Bone marrow (tissue), 2 donors: ENCODE measurements around the gene ENOPH1.
"Not testable (repeated sequence)": the region's sequence is repeated elsewhere in the genome, so short reads cannot be mapped to it uniquely, and the experiment has no call there.

Experiments used
- DNase-seq, 2 donors: peaks; one replicate each; lab custom pipeline; 2025; lab: John Stamatoyannopoulos, UW

ENOPH1 gene

DNA sequence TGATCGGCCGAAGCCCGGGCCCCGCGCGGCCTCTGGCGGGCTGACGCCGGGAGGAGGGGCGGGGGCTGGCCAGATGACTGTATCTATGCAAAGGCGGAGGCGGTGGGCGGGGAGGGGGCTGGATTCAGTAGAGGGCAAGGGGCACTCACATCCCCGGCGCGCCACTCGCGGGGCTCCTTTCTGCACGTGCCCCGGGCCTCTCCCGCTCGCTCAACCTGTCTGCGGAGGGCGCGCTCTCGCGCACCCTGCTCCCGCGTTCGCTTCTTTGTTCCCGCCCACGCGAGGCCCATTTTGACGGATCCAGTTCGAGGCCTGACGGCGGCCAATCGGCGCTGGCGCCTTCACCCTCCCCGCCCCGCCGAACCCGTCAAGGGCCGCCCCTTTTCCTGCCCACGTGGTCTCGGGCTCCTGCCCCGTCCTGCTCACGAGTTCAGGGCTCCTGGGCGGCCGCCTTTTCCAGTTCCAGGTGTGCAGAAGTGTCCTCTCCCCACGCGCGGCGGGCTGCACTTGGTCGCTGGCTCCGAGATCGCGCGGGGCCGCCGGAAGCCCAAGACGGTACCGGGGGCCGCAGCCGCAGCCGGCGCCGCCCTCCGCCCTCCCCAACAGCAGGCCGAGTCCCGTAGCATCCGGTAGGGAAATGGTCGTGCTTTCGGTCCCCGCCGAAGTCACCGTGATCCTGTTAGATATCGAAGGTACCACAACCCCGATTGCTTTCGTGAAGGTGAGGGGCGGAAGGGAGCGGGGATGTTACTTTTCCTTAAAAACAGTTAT lies at the start of gene ENOPH1, which contains the start of gene HNRNPDL:
Gene ENOPH1 (plus strand): TSS at position 398 of the 771 bp plus-strand sequence. CDS start 240 bp downstream, at position 638.
Gene HNRNPDL (minus strand): TSS at position 270 of the 771 bp plus-strand sequence. CDS start 772 bp downstream, outside the sequence.
- DNase-seq: peak; percentile 81 to 89

DNA sequence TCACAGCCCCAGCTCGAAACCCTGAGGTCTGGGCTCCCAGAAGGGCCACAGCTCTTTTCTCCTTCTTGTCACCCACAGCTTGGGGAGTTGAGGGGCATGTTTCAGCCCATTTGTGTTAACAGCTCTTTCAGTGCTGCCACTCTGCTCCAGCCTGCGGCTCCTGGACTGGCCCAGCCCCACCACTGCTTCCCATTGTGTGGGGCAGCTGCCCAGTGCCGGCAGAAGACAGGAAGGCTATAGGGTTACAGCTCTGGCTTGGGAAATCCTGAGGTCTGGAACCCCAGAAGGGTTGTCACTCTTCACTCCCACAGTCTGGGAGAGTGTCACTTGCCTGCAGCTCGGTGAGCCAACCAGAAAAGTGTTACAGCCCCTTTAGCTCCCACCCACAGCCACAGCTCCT lies 49.6 kb upstream of the ENOPH1 start:
- no peak for DNase-seq

DNA sequence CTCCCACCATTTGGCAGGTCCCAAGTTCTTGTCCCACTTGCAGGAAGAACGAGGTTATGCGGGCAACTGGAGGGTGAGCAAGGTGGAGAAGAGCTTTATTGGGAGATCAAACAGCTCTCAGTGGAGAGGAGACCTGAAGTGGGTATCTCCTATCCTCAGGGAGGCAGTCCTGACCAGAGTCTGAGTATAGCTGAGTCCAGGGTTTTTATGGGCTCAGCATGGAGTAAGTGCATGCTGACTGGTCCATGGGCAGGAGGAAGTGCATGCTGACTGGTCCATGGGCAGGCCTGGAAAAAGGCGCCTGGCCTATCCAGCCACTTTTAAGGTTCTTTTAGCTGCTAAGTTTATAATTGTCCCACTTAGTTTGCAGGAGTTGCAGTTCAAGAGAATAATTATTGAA lies 49.2 kb upstream of the ENOPH1 start:
- no peak for DNase-seq

DNA sequence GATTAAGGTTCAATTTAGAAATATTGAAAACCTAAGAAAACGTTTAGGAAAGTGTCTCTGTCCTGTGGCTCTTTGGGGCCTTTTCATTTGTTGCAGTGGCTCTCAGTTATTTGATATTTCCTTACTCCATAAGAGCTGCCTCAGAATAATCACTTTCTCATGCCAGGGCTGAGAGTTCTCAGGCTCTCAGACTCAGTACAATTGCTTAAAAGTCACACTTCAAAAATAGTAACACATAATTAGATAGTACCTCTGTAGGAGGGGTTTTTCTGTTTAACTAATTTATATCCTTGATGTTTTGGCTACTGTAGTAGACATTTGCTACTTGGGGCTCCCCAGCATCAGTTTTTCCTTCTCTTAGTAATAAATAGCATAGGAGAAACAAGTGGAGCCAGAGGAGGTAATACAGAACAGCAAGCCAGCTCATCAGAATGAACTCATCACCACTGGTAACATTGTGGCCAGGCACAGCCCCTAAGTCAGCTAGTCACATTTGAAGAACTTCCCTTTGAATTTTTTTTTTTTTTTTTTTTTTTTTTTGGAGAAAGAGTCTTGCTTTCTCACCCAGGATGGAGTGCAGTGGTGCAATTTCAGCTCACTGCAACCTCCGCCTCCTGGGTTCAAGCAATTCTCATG lies 48.6 kb upstream of the ENOPH1 start:
- no peak for DNase-seq

DNA sequence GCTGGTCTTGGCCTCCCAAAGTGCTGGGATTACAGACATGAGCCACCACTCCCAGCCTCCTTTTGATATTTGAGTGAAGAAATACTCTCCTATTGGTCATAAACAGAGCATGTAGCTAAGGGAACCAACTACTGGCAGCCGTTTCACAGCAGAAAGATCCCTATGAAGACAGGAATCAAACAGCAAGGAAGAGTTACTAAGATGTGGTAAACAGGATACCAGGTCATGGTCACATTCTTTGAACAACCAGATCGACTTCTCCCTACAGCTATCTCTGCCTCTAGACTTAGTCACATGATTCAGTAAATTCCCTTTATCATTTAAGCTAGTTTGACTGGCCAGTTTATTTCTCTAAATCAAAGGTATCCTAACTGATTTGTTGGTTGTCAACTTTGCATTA lies 47.6 kb upstream of the ENOPH1 start:
- no peak for DNase-seq

DNA sequence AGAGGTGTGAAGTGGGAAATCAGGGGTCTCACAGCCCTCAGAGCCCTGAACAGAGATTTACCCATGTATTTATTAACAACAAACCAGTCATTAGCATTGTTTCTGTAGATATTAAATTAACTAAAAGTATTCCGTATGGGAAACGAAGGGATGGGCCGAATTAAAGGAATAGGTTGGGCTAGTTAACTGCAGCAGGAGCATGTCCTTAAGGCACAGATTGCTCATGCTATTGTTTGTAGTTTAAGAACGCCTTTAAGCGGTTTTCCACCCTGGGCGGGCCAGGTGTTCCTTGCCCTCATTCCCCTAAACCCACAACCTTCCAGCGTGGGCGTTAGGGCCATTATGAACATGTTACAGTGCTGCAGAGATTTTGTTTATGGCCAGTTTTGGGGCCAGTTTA lies 44.1 kb upstream of the ENOPH1 start:
- not testable (repeated sequence) for DNase-seq

DNA sequence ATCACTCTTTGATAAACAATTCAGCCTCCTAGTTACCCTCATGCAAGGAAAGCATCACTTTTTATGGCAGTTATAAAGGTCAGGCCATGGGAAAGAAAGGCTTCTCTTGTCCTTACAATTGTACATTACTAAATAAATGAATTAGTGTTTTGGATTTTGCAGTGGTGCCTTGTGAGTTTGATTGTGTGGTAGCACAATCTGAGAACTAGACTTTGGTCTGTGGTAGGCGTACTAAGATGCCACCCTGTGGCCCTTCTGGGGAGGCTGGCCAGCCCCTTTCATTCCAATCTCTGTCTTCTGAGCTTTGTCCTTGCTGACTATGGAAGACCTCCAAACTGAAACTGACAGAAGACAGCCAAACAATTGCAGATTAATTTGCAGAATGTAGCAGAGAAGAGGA lies 42.0 kb upstream of the ENOPH1 start:
- no peak for DNase-seq

DNA sequence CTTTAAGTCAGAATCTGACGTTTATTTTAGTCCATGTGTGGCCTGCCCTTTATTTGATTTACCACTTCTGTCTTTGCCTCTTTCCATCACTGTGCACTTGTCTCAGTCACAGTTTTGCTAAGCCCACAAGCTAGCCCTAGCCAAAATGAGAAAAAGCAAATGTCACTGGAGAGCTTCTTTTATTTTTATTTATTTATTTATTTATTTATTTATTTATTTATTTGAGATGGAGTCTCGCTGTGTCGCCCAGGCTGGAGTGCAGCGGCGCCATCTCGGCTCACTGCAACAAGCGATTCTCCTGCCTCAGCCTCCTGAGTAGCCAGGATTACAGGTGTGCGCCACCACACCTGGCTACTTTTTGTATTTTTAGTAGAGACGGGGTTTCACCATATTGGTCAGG lies 40.3 kb upstream of the ENOPH1 start:
- DNase-seq: not testable (repeated sequence)

DNA sequence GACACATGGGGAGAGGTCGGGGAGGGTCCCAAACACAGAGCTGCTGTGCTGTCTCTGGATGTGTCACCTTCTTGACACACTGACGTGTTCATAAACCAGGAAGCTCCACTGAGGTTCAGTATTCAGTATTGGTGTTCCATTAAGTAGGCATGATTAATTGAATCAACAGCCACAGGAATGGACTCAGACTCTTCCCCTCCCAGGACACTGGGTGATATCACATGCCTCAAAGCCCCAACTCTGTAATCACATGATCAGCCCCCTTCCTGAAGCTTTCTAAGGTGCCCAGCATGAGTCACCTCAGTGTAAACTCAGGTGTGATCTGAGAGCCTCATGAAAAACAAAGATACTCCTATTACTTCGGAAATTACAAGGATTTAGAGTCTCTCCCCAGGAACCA lies 35.5 kb upstream of the ENOPH1 start:
- no peak for DNase-seq

DNA sequence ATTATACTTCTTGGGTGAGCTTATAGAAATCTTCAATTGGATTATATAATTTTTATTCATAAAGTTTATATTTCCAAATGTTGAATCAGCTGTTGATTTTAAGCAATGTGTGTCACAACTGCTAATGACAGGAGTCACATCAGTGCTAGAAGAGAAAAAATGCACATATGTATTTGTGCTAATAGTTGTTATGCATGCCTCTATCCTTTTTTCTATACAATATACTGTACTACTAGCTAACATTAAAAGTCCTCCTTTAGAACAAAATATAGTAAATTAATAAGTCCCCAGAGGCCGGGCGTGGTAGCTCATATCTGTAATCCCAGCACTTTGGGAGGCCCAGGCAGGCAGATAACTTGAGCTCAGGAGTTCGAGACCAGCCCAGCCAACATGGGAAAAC lies 32.9 kb upstream of the ENOPH1 start:
- DNase-seq: no peak

DNA sequence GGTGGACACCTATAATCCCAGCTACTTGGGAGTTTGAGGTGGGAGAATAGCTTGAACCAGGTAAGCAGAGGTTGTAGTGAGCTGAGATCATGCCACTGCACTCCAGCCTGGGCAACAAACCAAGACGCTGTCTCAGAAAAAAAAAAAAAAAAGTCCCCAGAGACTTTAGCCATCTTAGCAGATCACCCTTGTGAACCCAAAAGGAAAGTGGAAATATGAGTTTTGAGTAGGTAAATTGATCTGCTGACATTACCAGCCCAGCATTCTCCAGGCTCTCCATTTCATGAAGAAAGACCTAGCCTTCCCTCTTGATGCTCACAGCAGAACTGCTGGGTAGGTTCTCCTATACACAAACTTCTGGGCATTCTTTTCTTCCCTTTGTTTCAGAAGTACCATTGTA lies 32.1 kb upstream of the ENOPH1 start:
- no peak for DNase-seq

DNA sequence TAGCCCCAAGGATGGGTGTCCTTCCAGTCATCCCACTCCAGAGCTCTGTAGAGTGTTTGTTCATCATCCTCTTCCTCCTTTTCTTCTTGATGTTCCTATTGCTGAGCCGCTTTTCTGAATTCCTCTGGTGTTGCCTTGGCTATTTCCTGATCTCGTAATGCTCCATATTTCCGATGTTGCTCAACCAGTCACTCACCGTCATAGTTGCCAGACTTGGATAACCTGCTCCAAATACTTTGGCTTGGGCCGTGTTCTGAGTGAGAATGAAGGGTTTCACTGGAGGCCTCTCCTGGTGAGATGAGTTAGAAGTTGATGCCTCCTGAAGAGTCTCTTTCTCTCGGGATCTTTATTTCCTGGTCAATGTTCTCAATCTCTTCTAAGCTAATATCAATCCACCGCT lies 28.8 kb upstream of the ENOPH1 start:
- no peak for DNase-seq

DNA sequence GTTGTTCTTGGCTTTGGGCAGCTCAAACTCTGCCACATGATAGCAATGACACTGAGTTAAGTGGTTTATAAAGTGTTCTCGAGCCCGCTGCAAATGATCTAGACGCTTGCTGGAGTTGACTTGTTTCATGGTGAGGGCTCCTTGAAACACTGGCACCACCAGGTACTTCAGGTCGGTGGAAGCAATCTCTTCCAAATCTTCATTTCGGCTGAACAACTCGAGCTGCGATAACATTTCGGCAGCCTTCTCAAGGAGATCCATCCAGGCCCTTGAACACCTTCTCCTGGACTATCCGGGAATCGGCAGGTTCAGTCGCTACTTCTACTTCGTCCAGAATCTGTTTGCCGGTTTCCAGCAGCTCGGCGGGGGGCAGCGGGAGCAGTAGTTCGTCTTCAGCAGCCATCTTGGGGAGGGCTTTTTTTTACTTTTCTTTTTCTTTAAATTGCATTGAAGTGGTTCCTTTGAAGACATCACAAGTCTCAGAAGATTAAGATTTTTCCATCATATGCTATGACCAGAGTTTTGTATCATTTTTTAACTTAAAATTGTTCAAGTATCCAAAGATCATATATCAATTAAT lies 28.1 kb upstream of the ENOPH1 start:
- no peak for DNase-seq

DNA sequence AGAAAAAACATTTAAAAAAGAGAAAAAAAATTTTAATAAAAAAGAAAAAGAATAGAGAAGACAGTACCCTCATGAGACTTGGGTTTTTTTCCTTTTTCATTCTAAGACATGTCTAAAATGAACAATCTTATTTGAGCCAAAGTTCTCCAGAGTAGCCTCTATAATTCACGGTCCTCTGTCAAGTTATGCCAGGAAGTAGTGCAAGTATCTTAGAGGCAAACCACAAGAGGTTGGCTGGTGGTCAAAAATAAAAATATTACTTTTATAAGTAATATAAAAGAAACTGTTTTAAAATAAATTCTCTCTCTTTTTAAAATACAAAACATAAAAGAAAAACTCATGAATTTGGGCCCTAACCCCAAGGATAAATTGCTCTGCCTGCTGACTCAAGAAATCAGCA lies 26.7 kb upstream of the ENOPH1 start:
- no peak for DNase-seq

DNA sequence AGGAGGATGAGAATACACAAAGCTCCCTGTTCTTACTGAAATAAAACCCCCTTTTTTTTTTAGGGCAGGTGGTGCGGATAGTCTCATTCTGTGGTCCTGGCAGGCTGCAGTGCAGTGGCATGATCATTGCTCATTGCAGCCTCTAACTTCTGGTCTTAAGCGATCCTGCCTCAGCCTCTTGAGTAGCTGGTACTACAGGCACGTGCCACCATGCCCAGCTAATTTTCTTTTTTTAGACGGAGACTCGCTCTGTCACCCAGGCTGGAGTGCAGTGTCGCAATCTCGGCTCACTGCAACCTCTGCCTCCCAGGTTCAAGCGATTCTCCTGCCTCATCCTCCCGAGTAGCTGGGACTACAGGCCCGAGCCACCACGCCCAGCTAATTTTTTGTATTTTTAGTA lies 15.3 kb upstream of the ENOPH1 start:
- not testable (repeated sequence) for DNase-seq

DNA sequence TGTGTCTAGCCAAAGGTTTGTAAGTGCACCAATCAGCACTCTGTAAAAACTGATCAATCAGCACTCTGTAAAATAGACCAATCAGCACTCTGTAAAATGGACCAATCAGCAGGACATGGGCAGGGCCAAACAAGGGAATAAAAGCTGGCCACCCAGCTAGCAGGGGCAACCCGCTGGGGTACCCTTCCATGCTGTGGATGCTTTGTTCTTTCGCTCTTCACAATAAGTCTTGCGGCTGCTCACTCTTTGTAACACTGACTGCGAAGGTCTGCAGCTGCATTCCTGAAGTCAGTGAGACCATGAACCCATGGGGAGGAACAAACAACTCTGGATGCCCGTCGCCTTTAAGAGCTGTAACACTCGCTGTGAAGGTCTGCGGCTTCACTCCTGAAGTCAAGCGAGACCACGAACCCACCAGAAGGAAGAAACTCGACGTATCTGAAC lies 14.4 kb upstream of the ENOPH1 start:
- no peak for DNase-seq

DNA sequence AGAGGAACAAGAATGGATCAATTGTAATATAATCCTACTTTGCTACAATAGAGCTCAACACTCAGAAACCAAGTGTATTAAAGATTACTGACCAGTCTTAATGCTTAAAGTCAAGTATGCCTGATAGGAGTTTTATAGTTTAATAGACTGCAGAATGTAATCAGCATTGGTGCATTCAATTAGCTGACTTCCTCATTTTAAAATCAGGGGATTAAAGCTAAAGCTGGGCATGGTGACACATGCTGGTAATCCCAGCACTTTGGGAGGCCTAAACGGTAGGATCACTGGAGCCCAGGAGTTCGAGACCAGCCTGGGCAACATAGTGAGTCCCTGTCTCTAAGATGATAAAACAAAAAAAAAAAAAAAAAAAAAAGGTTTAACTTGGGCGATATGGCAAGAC lies 10.9 kb upstream of the ENOPH1 start:
- DNase-seq: no peak

DNA sequence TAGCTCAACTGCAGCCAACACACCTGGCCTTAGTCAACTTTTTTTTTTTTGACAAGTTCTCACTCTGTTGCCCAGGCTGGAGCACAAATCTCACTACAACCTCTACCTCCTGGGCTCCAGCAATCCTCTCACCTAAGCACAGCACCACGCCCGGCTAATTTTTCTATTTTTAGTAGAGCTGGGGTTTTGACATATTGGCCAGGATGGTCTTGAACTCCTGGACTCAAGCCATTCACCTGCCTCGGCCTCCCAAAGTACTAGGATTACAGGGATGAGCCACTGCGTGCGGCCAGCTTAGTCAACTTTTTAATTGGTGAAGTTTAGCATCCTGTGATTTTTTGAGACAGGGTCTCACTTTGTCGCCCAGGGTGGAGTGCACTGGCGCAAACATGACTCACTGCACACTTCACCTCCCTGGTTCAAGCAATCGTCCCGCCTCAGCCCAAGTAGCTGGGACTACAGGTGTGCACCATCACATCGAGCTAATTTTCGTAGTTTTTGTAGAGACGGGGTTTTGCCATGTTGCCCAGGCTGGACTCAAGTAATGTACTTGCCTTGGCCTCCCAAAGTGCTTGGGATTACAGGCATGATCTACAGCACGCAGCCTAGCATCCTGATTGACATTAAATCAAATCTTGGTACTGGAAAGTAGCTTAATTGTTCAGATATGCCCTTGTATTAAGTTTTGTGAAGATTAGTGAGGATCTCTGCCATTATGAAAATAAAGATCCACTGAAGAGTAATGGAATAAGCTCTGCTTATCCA lies 8.4 kb upstream of the ENOPH1 start:
- DNase-seq: no peak

DNA sequence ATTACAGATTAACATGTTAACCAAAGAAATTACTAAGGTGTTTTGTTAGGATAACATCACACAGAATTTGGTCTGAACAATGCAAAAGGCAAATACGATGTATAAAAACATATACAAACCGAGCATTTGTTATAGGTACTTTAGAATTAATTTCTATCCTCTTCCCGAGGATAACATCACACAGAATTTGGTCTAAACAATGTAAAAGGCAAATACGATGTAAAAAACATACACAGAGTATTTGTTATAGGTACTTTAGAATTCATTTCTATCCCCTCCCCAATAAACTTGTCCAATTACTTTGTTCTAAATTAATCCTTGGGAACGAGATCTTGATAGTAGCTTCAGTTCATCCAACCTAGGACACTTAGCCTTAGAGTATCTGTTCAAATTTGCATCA lies 7.8 kb upstream of the ENOPH1 start:
- no peak for DNase-seq

DNA sequence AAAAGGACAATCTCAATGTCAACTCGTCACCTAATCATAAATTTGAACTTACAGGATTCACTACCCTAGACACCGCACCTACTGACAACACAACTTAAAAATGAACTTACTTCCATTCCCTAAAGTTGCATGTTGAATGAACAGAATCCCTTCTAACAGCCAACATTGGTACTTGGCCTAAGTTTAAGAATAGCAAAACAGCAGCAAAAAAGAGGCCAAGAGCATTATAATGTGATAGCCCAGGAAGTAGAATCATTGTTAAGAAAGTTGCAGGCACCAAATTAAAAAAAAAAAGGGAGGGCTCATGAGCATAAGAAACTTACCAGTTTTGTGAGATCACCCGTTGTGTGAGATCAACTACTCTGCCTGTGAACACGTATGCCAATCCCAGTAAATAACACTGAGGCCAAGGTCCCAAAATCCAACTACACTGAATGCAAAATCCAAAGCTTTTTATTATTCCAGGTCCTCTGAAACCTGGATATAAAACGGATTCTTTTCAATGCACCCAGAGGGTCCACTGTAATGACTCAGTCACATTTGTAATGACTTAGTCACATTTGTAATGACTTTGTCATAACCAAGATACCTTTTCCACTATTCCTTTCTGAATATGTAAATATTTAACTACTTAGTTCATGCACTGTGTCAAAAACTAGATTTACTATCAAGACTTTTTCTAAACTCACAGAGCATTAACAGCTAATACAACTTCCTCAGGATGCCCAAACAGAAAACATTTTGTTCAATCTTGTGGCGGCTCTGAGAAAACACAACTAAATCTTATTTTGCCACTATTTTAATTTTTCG lies 6.9 kb upstream of the ENOPH1 start:
- DNase-seq: no peak

DNA sequence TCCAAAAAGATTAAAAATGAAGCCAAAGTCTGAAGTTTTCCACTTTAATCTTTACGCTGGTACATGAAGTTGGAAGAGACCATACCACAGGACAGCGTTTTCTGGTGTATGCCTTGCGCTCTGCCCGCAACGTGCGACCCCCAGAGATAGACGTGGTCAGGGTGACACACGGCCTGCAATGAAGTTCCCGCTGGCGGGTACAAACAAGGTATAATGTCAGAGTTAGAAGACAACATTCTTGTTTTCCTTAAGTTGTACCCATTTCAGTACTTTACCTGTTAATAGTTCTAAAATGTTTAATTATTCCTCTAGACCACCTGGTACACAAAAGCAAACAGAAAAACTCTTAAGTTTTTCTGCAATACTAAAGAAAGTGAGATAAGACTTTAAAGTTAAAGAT lies 4.9 kb upstream of the ENOPH1 start:
- no peak for DNase-seq

DNA sequence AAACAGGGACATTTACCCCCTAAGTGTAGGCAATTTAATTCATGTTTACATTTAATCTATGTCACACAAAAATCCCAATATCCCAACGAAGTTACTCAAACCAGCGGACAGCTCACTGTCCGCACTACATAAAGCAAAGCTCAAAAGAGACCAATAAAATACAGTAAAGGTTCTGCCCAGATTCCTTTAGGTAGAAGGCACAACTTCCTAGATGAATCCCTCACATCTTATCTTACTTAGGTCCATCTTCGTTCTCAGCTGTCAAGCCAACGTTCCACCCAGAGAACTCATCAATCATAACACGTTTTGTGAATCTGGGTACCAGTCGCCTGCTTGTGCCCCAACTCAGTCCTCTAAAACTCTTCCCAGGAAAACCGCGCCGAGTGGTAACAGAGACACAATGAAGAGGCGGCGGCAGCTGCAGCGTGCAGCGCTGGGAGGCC lies 1.8 kb upstream of the ENOPH1 start:
- no peak for DNase-seq
